GM19467 (cell line): Measurements from ENCODE around the gene MAGI1.
"Not testable (repeated sequence)": the region's sequence is repeated elsewhere in the genome, so short reads cannot be mapped to it uniquely, and the experiment has no call there.

Experiments used
- ATAC-seq: cut with Tn5 transposase; IDR thresholded peaks from one replicate; pipeline ENCODE4 v1.9.1; 2021; ENCODE audit warnings: mild to moderate bottlenecking, moderate library complexity; ENCODE audit not compliant: unreplicated experiment

Gene MAGI1

DNA sequence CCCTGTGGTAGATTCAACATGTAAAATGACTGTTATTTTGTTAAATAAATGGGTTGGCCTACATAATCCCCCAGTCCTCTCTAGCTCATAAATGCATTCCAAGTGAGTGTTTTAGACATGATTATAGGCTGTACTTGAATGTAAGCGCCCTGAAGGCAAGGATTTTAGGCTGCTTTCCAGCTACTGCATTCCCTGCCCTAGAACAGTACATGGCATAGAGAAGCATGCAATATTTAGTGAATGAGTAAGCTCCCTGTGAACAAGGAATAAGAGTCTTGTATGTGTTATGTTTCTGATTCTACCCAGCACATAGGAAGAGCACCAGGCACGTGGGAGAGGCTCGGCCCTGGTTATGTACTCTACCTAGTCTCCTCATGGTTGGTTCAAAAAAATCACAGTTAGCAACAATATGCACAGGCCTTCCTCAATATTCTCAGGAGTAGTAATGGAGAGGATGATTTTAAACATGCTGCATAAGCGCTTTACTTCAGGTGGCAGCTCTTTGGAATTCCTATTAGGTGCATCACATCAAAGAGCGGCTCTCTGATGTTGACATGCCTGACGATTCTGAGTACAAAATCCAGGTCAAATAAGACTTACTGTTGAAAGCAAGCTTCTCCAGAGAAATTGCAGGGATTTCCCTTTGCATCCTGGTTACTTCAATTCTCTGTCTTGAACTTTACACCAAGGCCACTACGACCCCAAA lies 456.6 kb downstream of the MAGI1 start:
- no peak for ATAC-seq

DNA sequence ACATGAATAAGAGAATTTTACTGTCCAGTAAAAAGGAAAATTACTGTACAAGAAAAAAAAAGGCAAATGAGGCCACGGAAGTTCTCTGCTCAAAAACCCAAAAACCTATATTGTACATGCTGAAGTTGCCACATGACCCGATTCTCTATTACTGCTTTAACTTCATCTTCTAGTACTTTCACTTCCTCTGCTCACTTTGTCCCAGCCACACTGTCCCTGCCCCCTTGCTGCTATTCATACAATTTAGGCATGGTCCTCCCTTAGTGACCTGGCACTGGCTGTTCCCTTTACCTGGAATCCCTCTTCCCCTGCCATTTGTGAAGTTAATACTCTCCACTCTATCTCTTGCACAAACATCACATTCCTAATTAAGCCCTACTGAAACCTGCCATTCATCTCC lies 457.4 kb downstream of the MAGI1 start:
- ATAC-seq = no peak

GRCh38 chr3:65578861-65579260 lies 459.9 kb downstream of the MAGI1 start:
- ATAC-seq = no peak

- ATAC-seq = no peak
Measured at GRCh38 chr3:65577843-65578430, 460.8 kb downstream of the MAGI1 start.

DNA sequence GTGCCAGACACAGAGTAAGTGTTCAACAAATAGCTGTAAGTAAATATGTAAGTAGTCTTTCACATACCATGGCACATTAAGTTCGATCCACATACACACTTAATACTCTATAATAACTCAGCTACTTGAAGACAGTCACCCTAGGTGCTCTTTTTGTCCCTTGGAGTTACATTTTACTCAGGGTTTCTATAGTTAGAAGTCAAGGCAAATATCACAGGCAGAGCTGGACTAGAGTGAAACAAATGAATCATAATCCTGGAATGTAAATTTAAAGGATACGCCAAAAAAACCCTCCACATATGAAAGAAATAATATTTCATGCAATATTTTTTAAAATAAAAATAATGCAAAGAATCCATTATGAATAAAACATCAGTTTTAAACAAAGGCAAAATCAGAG lies 461.8 kb downstream of the MAGI1 start:
- no peak for ATAC-seq

DNA sequence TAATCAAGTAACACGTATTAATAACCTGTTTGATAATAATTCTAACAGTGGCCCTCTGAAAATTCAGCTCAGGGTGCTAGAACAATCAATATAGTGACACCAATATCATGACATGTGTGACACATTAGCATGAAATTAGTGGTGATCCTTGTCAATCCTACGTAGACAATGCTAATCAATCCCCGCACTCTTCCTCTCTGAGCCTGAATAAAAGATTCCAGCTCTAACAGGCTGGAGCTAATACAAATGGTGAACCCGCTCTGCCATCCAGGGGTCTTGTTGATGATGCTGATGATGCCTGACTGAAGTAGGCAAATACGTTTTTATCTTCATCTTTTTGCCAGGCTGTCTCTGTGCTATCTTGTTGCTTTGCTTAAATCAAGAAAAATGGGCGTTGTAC lies 462.5 kb downstream of the MAGI1 start:
- no peak for ATAC-seq

GRCh38 chr3:65575376-65575840 lies 463.3 kb downstream of the MAGI1 start:
- no peak for ATAC-seq

DNA sequence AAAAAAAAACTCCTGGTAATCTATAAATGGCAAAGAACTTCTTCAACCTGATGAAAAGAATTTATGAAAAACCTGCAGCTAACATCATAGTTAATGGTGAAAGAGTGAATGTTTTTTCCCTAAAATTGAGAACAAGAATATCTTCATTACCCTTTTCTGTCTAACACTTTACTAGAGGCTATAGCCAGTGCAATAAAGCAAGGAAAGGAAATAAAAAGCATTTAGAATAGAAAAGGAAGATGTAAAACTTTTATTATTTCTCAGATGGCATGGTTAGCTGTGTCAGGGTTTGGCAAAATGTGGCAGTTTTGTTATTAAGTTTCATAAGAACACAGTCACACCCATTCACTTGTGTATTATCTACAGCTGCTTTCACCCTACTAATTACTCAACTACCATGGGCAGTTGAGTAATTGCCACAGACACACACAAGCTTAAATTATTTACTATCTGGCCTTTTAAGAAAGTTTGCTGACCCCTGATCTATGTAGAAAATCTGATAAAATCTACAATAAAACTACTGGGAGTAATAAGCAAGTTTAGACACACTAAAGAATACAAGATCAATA lies 465.1 kb downstream of the MAGI1 start:
- no peak for ATAC-seq

DNA sequence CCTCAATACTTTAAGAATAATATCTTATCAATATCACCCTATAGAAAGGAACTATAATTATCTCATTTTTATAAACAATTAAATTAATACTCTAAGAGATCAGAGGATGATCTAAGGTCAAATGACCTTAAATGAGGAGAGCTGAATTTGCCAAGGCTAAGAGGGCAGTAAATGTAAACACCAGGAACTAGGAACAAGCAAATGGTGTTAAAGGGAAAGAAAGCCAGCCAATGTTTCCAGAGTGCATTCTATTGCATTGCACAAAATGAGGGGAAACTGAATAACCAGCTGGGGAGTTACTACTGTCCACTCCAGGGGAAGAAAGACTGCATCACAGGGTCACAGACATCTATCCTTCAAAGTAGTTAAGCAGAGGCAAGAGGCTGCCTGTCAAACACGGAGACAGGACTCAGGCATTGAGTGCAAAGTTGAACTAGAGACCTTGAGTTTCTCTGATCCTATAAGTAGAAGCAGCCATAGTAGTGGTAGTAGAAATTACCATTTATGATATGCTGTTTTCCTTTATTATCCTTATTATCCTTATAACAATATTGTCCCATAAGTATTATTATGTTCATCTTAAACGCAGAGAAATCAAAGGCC lies 466.4 kb downstream of the MAGI1 start:
- no peak for ATAC-seq

DNA sequence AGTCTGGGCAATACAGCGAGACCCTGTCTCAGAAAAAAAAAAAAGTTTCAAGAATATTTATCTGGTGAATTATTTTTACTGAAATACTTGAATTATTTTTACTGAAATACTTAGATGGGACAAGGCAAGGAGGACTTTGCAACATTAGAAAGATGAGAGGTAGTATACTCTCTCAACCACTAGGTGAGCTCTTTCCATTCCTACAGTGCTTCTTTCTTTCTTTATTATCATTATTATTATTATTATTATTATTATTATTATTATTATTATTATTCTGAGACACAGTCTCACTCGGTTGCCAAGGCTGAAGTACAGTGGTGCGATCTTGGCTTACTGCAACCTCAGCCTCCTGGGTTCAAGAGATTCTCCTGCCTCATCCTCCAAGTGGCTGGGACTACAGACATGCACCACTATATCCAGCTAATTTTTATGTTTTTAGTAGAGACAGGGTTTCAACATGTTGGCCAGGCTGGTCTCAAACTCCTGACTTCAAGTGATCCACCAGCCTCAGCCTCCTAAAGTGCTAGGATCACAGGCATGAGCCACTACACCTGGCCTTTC lies 468.8 kb downstream of the MAGI1 start:
- ATAC-seq = no peak

GRCh38 chr3:65569129-65569528 lies 469.6 kb downstream of the MAGI1 start:
- ATAC-seq = no peak

DNA sequence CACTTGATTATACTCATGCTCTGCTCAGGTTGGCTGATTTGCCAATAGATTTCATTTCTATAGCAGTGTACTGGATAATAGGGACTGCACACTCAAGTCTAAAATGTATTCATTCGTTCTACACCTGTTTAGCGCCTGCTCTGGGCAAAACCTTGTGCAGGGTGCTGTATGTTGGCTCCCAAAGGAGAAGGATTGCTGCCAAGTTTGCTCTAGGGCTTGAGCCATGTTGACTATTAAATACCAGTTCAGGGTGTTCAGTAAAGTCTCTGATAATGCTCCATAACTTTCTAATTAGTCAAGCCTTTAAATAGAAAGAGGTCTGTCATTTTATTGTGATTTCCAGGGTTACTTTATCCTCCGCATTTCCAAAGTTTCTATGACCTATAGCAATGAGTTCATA lies 470.2 kb downstream of the MAGI1 start:
- ATAC-seq = no peak

- not testable (repeated sequence) for ATAC-seq
Measured at GRCh38 chr3:65565744-65566143, 473.0 kb downstream of the MAGI1 start.

- no peak for ATAC-seq
Measured at GRCh38 chr3:65564483-65564882, 474.2 kb downstream of the MAGI1 start.

DNA sequence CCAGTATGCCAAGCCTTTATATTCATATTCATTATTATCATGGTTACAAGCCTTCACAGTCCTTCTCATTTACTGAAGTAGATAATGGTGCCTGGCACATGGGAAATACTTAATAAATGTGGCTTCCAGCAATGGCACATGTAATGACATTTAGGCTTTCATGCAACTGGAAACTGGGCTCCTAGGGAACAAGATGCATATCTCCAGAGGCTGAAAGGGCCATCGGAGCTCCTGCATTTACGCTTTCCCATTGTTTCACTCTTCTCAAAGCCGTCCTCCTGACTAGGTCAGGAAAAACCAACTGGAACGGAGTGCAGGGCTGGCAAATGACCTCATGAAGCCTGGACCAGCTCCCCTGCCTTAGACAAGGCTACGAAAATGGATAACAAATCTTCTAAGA lies 474.9 kb downstream of the MAGI1 start:
- no peak for ATAC-seq

DNA sequence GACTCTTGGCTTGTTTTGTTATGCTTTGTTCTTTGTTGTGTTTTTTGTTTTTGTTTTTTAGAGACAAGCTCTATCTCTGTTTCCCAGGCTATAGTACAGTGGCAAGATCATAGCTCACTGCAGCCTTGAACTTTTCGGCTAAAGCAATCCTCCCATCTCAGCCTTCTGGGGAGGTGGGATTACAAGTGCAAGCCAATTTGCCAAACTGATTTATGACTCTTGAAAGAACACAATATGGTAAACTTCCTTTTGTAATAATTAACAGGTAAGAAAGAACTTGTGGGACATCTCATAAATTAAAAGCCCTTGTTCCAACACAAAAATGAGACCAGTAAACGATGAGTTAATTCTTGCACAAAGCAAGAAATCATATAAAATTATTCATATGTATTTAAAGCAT lies 476.3 kb downstream of the MAGI1 start:
- ATAC-seq = no peak

GRCh38 chr3:65561617-65562016 lies 477.1 kb downstream of the MAGI1 start:
- ATAC-seq = no peak

GRCh38 chr3:65560901-65561300 lies 477.8 kb downstream of the MAGI1 start:
- ATAC-seq = no peak

DNA sequence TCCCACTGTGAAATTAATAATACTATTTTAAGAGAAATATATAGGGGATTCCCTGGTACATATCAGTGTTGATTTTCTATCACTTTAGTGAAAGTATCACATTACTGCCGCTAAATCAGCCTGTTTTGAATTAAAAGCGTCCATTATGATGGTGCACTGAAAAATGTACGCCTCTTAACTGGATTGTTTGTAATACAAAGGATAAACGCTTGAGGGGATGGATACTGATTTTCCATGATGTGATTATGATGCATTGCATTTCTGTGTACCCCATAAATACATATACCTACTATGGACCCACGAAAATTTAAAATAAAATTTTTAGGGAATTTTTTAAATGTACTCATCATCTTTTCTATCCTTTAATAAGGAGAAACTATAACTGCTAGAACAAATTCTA lies 478.6 kb downstream of the MAGI1 start:
- no peak for ATAC-seq

DNA sequence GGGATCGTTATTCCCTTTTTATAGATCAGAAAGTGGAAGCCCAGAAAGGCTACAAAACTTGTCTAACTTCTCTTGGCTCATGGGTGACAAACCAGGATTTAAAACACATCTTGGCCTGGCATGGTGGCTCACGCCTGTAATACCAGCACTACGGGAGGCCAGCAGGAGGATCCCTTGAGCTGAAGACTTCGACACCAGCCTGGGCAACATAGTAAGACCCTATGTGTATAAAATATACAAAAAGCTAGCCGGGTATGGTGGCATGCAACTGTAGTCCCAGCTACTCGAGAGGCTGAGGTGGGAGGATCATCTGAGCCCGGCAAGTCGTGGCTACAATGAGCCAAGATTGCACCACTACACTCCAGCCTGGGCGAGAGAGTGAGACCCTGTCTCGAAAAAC lies 479.1 kb downstream of the MAGI1 start:
- no peak for ATAC-seq

DNA sequence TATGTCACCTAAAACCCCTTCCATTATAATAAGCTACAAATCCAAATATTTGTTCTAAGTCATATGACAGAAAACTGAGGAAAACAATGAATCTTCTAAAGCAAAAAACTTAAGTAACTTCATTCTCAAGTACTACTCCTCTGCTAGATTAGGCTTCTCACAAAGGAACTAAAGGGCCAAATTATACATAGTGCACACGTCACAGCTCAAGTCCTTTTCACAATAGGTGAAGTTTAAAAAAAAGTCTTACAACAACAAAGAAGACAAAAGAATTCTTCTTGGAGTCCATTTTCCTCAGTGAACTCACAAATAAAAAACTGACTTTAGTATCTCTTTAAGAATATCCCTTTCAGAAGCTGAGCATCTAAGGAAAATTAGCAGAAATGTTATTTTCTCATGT lies 479.9 kb downstream of the MAGI1 start:
- ATAC-seq = no peak
